ENCODE results near the gene NMRAL1. TPM values are rescaled to one million over a fixed set of nuclear protein-coding genes. Genes with fewer than 3 reads are reported as not detected.

Gene NMRAL1
- total and polyA plus RNA-seq, 10 donors = 26.3 to 58.6 (median 41.8) TPM

GRCh38 chr16:4467916-4468315 lies 6.5 kb downstream of the NMRAL1 start:
- no peak for TF ChIP-seq POLR2AphosphoS5 (IDR thresholded peaks at IDR 0.05)
- TF ChIP-seq, protein P1, sequence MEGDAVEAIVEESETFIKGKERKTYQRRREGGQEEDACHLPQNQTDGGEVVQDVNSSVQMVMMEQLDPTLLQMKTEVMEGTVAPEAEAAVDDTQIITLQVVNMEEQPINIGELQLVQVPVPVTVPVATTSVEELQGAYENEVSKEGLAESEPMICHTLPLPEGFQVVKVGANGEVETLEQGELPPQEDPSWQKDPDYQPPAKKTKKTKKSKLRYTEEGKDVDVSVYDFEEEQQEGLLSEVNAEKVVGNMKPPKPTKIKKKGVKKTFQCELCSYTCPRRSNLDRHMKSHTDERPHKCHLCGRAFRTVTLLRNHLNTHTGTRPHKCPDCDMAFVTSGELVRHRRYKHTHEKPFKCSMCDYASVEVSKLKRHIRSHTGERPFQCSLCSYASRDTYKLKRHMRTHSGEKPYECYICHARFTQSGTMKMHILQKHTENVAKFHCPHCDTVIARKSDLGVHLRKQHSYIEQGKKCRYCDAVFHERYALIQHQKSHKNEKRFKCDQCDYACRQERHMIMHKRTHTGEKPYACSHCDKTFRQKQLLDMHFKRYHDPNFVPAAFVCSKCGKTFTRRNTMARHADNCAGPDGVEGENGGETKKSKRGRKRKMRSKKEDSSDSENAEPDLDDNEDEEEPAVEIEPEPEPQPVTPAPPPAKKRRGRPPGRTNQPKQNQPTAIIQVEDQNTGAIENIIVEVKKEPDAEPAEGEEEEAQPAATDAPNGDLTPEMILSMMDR (IDR thresholded peaks at IDR 0.05 in 8 of 11, conservative IDR thresholded peaks at IDR 0.05 in 3 of 11) = no peak
- no peak for TF ChIP-seq POLR2A (IDR thresholded peaks at IDR 0.05)
- peaks cover 0 to 74% (median 44%) of the 10 kb centered on the region in 6 donors for H3K36me3 ChIP-seq

GRCh38 chr16:4465977-4466779 lies 8.2 kb downstream of the NMRAL1 start:
- Histone ChIP-seq H3K36me3 (peaks cover 0 to 92% (median 46%) of the 10 kb centered on the region in 6 donors), H3K27ac (peak overlapping the region in 7 of 8 donors; percentile 46 to 86 (median 67)), H3K9me3 (no peaks in the 10 kb centered on the region), H3K4me1 (peaks cover 0 to 42% (median 4%) of the 10 kb centered on the region in 6 donors), H3K27me3 (replicated peaks in 1 of 7) (no peaks in the 10 kb centered on the region), H3K4me3 (no peak overlapping the region)
- WGBS, 5 donors = 79 to 91% (median 86%) methylated on average over 16 to 32 of the region's 32 CpGs
- peak; percentile 90 for DNase-seq
- TF ChIP-seq POLR2A (IDR thresholded peaks at IDR 0.05) = no peak
- TF ChIP-seq, protein P1 (IDR thresholded peaks at IDR 0.05 in 8 of 11, conservative IDR thresholded peaks at IDR 0.05 in 3 of 11) = no peak
- peak; percentile 61 to 78 (median 64) for TF ChIP-seq POLR2AphosphoS5 (IDR thresholded peaks at IDR 0.05)
- intact Hi-C loops (cut with DNase I; ENCODE audit: low total_unique reads) = no loop called here

More at GRCh38 chr16:4467916-4468315, 6.5 kb downstream of the NMRAL1 start:
- H3K9me3 ChIP-seq = no peaks in the 10 kb centered on the region
- H3K27ac ChIP-seq = peak overlapping the region in 1 of 8 donors; percentile 86
- H3K4me1 ChIP-seq = peaks cover 0 to 47% (median 6%) of the 10 kb centered on the region in 6 donors
- intact Hi-C loops (cut with DNase I; ENCODE audit: low total_unique reads) = no loop called here
- no peak for DNase-seq
- 94 to 95% (median 95%) methylated on average over 16 of the region's 16 CpGs for WGBS, 5 donors
- H3K27me3 ChIP-seq (replicated peaks in 1 of 7) = no peaks in the 10 kb centered on the region
- H3K4me3 ChIP-seq = no peak overlapping the region

GRCh38 chr16:4463522-4464163 lies 10.8 kb downstream of the NMRAL1 start:
- TF ChIP-seq POLR2A (IDR thresholded peaks at IDR 0.05) = no peak
- TF ChIP-seq, protein P1 (IDR thresholded peaks at IDR 0.05 in 8 of 11, conservative IDR thresholded peaks at IDR 0.05 in 3 of 11) = no peak
- peak in 1 of 3 donors; percentile 49 for TF ChIP-seq POLR2AphosphoS5 (IDR thresholded peaks at IDR 0.05)
- no peak overlapping the region for H3K4me3 ChIP-seq
- no peaks in the 10 kb centered on the region for H3K9me3 ChIP-seq
- DNase-seq = no peak
- H3K36me3 ChIP-seq = peaks cover 0 to 91% (median 41%) of the 10 kb centered on the region in 6 donors
- 89 to 95% (median 92%) methylated on average over 21 to 22 of the region's 22 CpGs for WGBS, 5 donors
- H3K4me1 ChIP-seq = peaks cover 0 to 47% (median 18%) of the 10 kb centered on the region in 6 donors
- H3K27me3 ChIP-seq (replicated peaks in 1 of 7) = no peaks in the 10 kb centered on the region
- no peak overlapping the region for H3K27ac ChIP-seq
- intact Hi-C loops (cut with DNase I; ENCODE audit: low total_unique reads) = no loop called here

Data from spleen (tissue), 11 donors.